Liver (tissue), 9 donors: ENCODE results near the gene ZNF582. TPM values are rescaled to one million over a fixed set of nuclear protein-coding genes. Genes with fewer than 3 reads are reported as not detected.
A peak's percentile ranks its signal among the peaks of the same experiment; 100 is the strongest.

Source experiments
- DNase-seq: peaks from one replicate; pipeline ENCODE4 v3.0.0-alpha.2; 2017; ENCODE audit warnings: low spot score
- H3K27ac ChIP-seq, 2 donors: one replicate each; pipeline ENCODE4 v1.7.0; 2013; ENCODE audit warnings: inconsistent platforms in 2 of 2, low read length in 2 of 2, control low read depth in 1 of 2, low read depth in 1 of 2, mild to moderate bottlenecking in 1 of 2
- H3K27me3 ChIP-seq, 4 donors: one replicate each; pipeline versions ENCODE4 v1.6.1 to v1.7.0; 2013; ENCODE audit warnings: low read length in 3 of 4, inconsistent platforms in 1 of 4, mild to moderate bottlenecking in 1 of 4, moderate library complexity in 1 of 4; ENCODE audit not compliant: control insufficient read depth in 4 of 4, insufficient read depth in 4 of 4
- H3K36me3 ChIP-seq, 4 donors: one replicate each; pipeline versions ENCODE4 v1.6.1 to v1.7.0; 2013; ENCODE audit warnings: low read length in 3 of 4, mild to moderate bottlenecking in 3 of 4, low read depth in 1 of 4, moderate library complexity in 1 of 4; ENCODE audit not compliant: control insufficient read depth in 4 of 4, insufficient read depth in 3 of 4
- H3K4me1 ChIP-seq, 4 donors: one replicate each; pipeline versions ENCODE4 v1.6.1 to v1.7.0; 2013; ENCODE audit warnings: low read length in 3 of 4, mild to moderate bottlenecking in 3 of 4, moderate library complexity in 1 of 4; ENCODE audit not compliant: control insufficient read depth in 4 of 4, insufficient read depth in 4 of 4
- H3K4me3 ChIP-seq, 3 donors: one replicate each; pipeline versions ENCODE4 v1.6.1 to v1.7.0; 2013; ENCODE audit warnings: low read length in 3 of 3, control low read depth in 1 of 3, low read depth in 1 of 3, mild to moderate bottlenecking in 1 of 3
- H3K9ac ChIP-seq, 2 donors: one replicate each; pipeline ENCODE4 v1.7.0; 2013; ENCODE audit warnings: low read length in 2 of 2, mild to moderate bottlenecking in 2 of 2, moderate library complexity in 2 of 2, control low read depth in 1 of 2, low read depth in 1 of 2
- H3K9me3 ChIP-seq, 4 donors: one replicate each; pipeline versions ENCODE4 v1.6.1 to v1.7.0; 2013; ENCODE audit warnings: low read length in 3 of 4; ENCODE audit not compliant: control insufficient read depth in 4 of 4
- EGR1 ChIP-seq, 2 donors: IDR thresholded peaks; 2 replicates each; pipeline ENCODE4 v1.6.1; 2016 to 2018; ENCODE audit warnings: antibody characterized with exemption in 2 of 2, low read depth in 2 of 2
- FOXA2 ChIP-seq: IDR thresholded peaks from 2 replicates; pipeline ENCODE4 v1.6.1; 2016; ENCODE audit warnings: antibody characterized with exemption
- GABPA ChIP-seq, 2 donors: IDR thresholded peaks in 1 of 2; conservative IDR thresholded peaks in 1 of 2; 2 replicates each; pipeline ENCODE4 v1.6.1; 2016; ENCODE audit warnings: antibody characterized with exemption in 2 of 2, mild to moderate bottlenecking in 1 of 2, moderate library complexity in 1 of 2
- HNF4A ChIP-seq, 2 donors: conservative IDR thresholded peaks; 2 replicates each; pipeline ENCODE4 v1.6.1; 2016; ENCODE audit warnings: antibody characterized with exemption in 2 of 2, mild to moderate bottlenecking in 2 of 2
- HNF4G ChIP-seq: IDR thresholded peaks from 2 replicates; pipeline ENCODE4 v1.6.1; 2016; ENCODE audit warnings: antibody characterized with exemption
- NR2F2 ChIP-seq: IDR thresholded peaks from 2 replicates; pipeline ENCODE4 v1.6.1; 2016; ENCODE audit warnings: antibody characterized with exemption
- RAD21 ChIP-seq, 2 donors: IDR thresholded peaks; 2 replicates each; pipeline ENCODE4 v1.6.1; 2016; ENCODE audit warnings: antibody characterized with exemption in 2 of 2, mild to moderate bottlenecking in 2 of 2
- REST ChIP-seq: IDR thresholded peaks from 2 replicates; pipeline ENCODE4 v1.6.1; 2016; ENCODE audit warnings: antibody characterized with exemption, mild to moderate bottlenecking
- RXRA ChIP-seq, 2 donors: IDR thresholded peaks; 2 replicates each; pipeline ENCODE4 v1.6.1; 2017 to 2018; ENCODE audit warnings: antibody characterized with exemption in 2 of 2, mild to moderate bottlenecking in 1 of 2
- SP1 ChIP-seq: IDR thresholded peaks from 2 replicates; pipeline ENCODE4 v1.6.1; 2018; ENCODE audit warnings: antibody characterized with exemption, mild to moderate bottlenecking
- TAF1 ChIP-seq: conservative IDR thresholded peaks from 2 replicates; pipeline ENCODE4 v1.6.1; 2016; ENCODE audit warnings: antibody characterized with exemption, mild to moderate bottlenecking
- YY1 ChIP-seq: IDR thresholded peaks from 2 replicates; pipeline ENCODE4 v1.6.1; 2016; ENCODE audit warnings: antibody characterized with exemption, mild to moderate bottlenecking
- WGBS: extraction: QIAGEN DNeasy Blood & Tissue Kit; methylation state at CpG from one replicate; pipeline ENCODE4 v1.1.7; 2013; 5-methylcytosine and 5-hydroxymethylcytosine counted together
- polyA plus RNA-seq, 2 donors: library from polyadenylated mRNA; stranded (reverse) in 1 of 2; unstranded in 1 of 2; fragments of 200-250 nt in 1 of 2; fragments of >200 nt in 1 of 2; fragmentation: Nextera tagmentation in 1 of 2; extraction: Ambion mirVana in 1 of 2; gene quantifications; one replicate each; pipeline versions ENCODE4 v1.2.1 to v1.2.3, GENCODE V29; 2013 to 2015
- total RNA-seq, 2 donors: library from RNA; depleted of rRNA; stranded (reverse); fragments of >200 nt; gene quantifications; one replicate each; pipeline ENCODE4 v1.2.3, GENCODE V29; 2014
- TF ChIP-seq, protein P1 (sequence below): fragments of 150-350 bp; IDR thresholded peaks from 2 replicates; pipeline ENCODE4 v1.5.1; 2017; ENCODE audit warnings: improper control_type of control experiment, low read depth, low read length; ENCODE audit not compliant: missing input control
- TF ChIP-seq, protein P2 (sequence below): IDR thresholded peaks from 2 replicates; pipeline ENCODE4 v1.6.1; 2016; ENCODE audit warnings: antibody characterized with exemption
- TF ChIP-seq, protein P3 (sequence below): IDR thresholded peaks from 2 replicates; pipeline ENCODE4 v1.6.1; 2016; ENCODE audit warnings: antibody characterized with exemption
- donor health status: healthy.
- donor health status: healthy.
- donor health status: healthy.
- donor health status: healthy.
- donor health status: healthy.

Gene ZNF582
- total and polyA plus RNA-seq, 4 donors: 1.3 to 2.1 (median 1.4) TPM

GRCh38 chr19:56383826-56384605 is 9.3 kb downstream of the ZNF582 start:
- Histone ChIP-seq H3K4me3 (peak overlapping the region in 2 of 3 donors; percentile 27 to 31), H3K9ac (no peak overlapping the region), H3K4me1 (no peaks in the 10 kb centered on the region), H3K9me3 (peaks cover 25 to 57% (median 47%) of the 10 kb centered on the region in 4 donors), H3K36me3 (peaks cover 3 to 45% (median 35%) of the 10 kb centered on the region in 4 donors), H3K27me3 (no peaks in the 10 kb centered on the region), H3K27ac (no peak overlapping the region)
- 96% methylated on average over 8 of the region's 8 CpGs for WGBS
- TF ChIP-seq RAD21 (IDR thresholded peaks at IDR 0.05) (no peak), REST (no peak), TAF1 (no peak), HNF4A (conservative IDR thresholded peaks at IDR 0.05) (no peak)
- TF ChIP-seq, protein P1, sequence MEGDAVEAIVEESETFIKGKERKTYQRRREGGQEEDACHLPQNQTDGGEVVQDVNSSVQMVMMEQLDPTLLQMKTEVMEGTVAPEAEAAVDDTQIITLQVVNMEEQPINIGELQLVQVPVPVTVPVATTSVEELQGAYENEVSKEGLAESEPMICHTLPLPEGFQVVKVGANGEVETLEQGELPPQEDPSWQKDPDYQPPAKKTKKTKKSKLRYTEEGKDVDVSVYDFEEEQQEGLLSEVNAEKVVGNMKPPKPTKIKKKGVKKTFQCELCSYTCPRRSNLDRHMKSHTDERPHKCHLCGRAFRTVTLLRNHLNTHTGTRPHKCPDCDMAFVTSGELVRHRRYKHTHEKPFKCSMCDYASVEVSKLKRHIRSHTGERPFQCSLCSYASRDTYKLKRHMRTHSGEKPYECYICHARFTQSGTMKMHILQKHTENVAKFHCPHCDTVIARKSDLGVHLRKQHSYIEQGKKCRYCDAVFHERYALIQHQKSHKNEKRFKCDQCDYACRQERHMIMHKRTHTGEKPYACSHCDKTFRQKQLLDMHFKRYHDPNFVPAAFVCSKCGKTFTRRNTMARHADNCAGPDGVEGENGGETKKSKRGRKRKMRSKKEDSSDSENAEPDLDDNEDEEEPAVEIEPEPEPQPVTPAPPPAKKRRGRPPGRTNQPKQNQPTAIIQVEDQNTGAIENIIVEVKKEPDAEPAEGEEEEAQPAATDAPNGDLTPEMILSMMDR: no peak
- no peak for DNase-seq

DNA sequence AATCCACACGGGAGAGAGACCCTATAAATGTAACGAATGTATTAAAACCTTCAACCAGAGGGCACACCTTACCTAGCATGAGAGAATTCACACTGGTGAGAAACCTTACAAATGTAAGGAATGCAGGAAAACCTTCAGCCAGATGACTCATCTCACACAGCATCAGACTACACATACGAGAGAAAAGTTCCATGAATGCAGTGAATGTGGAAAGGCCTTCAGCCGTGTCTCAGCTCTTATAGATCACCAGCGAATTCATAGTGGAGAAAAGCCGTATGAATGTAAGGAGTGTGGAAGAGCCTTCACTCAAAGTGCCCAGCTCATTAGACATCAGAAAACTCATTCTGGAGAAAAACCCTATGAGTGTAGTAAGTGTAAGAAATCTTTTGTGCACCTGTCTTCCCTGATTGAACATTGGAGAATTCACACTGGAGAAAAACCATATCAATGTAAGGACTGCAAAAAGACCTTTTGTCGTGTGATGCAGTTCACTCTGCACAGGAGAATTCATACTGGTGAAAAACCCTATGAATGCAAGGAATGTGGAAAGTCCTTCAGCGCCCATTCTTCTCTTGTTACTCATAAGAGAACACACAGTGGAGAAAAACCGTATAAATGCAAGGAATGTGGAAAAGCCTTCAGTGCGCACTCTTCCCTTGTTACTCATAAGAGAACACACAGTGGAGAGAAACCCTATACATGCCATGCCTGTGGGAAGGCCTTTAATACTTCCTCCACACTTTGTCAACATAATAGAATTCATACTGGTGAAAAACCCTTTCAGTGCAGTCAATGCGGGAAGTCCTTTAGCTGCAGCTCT is 16.0 kb downstream of the ZNF582 start:
- Histone ChIP-seq H3K27ac (no peak overlapping the region), H3K27me3 (no peaks in the 10 kb centered on the region), H3K9ac (no peak overlapping the region), H3K4me3 (peak overlapping the region in 2 of 3 donors; percentile 27 to 57), H3K36me3 (peaks cover 18 to 67% (median 61%) of the 10 kb centered on the region in 4 donors), H3K4me1 (no peaks in the 10 kb centered on the region), H3K9me3 (peaks cover 47 to 73% (median 68%) of the 10 kb centered on the region in 4 donors)
- no peak for DNase-seq
- 97% methylated on average over 11 of the region's 11 CpGs for WGBS
- TF ChIP-seq NR2F2 (no peak), HNF4A (conservative IDR thresholded peaks at IDR 0.05) (no peak), YY1 (no peak), HNF4G (no peak), FOXA2 (no peak), RXRA (IDR thresholded peaks at IDR 0.05) (no peak), GABPA (IDR thresholded peaks at IDR 0.05 in 1 of 2, conservative IDR thresholded peaks at IDR 0.05 in 1 of 2) (no peak), EGR1 (IDR thresholded peaks at IDR 0.05; ENCODE audit: low read depth in 2 of 2) (no peak), REST (no peak), SP1 (no peak), RAD21 (IDR thresholded peaks at IDR 0.05) (no peak)
- TF ChIP-seq, protein P1: no peak
- TF ChIP-seq, protein P2, sequence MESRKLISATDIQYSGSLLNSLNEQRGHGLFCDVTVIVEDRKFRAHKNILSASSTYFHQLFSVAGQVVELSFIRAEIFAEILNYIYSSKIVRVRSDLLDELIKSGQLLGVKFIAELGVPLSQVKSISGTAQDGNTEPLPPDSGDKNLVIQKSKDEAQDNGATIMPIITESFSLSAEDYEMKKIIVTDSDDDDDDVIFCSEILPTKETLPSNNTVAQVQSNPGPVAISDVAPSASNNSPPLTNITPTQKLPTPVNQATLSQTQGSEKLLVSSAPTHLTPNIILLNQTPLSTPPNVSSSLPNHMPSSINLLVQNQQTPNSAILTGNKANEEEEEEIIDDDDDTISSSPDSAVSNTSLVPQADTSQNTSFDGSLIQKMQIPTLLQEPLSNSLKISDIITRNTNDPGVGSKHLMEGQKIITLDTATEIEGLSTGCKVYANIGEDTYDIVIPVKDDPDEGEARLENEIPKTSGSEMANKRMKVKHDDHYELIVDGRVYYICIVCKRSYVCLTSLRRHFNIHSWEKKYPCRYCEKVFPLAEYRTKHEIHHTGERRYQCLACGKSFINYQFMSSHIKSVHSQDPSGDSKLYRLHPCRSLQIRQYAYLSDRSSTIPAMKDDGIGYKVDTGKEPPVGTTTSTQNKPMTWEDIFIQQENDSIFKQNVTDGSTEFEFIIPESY: no peak
- TF ChIP-seq, protein P3, sequence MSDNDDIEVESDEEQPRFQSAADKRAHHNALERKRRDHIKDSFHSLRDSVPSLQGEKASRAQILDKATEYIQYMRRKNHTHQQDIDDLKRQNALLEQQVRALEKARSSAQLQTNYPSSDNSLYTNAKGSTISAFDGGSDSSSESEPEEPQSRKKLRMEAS: no peak
